GM12878 (cell line): ENCODE results near the gene ITSN1. TPM values are rescaled to one million over a fixed set of nuclear protein-coding genes. Genes with fewer than 3 reads are reported as not detected.

Source experiments
- ATAC-seq: fragments of 200-7000 bp; cut with Tn5 transposase; 3 replicates; pipeline ENCODE4 v1.9.1; 2020; ENCODE audit warnings: mild to moderate bottlenecking, moderate library complexity
- BruUV-seq: library from RNA; stranded (reverse); fragments of 400-500 nt; replicated peaks from 2 replicates; lab custom pipeline; 2021; lab: Mats Ljungman, UMichigan
- CTCF ChIA-PET: fragments of 300-600 bp; sonication (Branson Sonifier 250); formaldehyde crosslinking; extraction: SDS; loops from one replicate; lab custom pipeline; 2021; ENCODE audit warnings: inconsistent platforms; lab: Yijun Ruan, JAX
- POLR2A ChIA-PET: fragments of 350-600 bp; formaldehyde crosslinking; extraction: SDS; loops from one replicate; lab custom pipeline; 2021; ENCODE audit warnings: inconsistent platforms; lab: Charles Lee
- RAD21 ChIA-PET: fragments of 300-600 bp; sonication (Branson Sonifier 250); formaldehyde crosslinking; loops from one replicate; lab custom pipeline; 2023; ENCODE audit warnings: antibody characterized with exemption; ENCODE audit not compliant: unreplicated experiment; lab: Charles Lee
- SMC1A ChIA-PET: fragments of 300-600 bp; sonication (Branson Sonifier 250); formaldehyde crosslinking; loops from one replicate; lab custom pipeline; 2023; ENCODE audit not compliant: unreplicated experiment, uncharacterized antibody; lab: Charles Lee
- DNase-seq: peaks from one replicate; pipeline ENCODE4 v3.0.0-alpha.2; 2011; ENCODE audit warnings: low read depth, low spot score
- FAIRE-seq: peaks from 3 replicates; lab custom pipeline; 2011; peaks lifted over from hg19 to GRCh38; lab: Jason Lieb, UNC
- H2AFZ ChIP-seq: 2 replicates; pipeline ENCODE4 v1.6.0; 2011; ENCODE audit warnings: low read depth, low read length, control low read depth; ENCODE audit not compliant: control insufficient read depth
- H3K27ac ChIP-seq: 2 replicates; pipeline ENCODE4 v1.5.1; 2011; ENCODE audit warnings: control low read depth; ENCODE audit not compliant: control insufficient read depth, insufficient read depth
- H3K27me3 ChIP-seq, 2 experiments: replicated peaks in 1 of 2; 2 replicates each; pipeline versions ENCODE4 v1.6.0 to v1.6.1; 2011; ENCODE audit warnings: low read length in 1 of 2; ENCODE audit not compliant: control insufficient read depth in 2 of 2, insufficient read depth in 2 of 2
- H3K36me3 ChIP-seq, 2 experiments: 2 replicates each; pipeline ENCODE4 v1.5.1; 2011; ENCODE audit warnings: low read length in 1 of 2; ENCODE audit not compliant: control insufficient read depth in 2 of 2, insufficient read depth in 2 of 2
- H3K4me1 ChIP-seq: 2 replicates; pipeline ENCODE4 v1.6.1; 2011; ENCODE audit warnings: mild to moderate bottlenecking, low read length, moderate library complexity, mixed read lengths; ENCODE audit not compliant: control insufficient read depth, insufficient read depth
- H3K4me2 ChIP-seq: 2 replicates; pipeline ENCODE4 v1.6.0; 2011; ENCODE audit warnings: control low read depth; ENCODE audit not compliant: control insufficient read depth, insufficient read depth
- H3K4me3 ChIP-seq: fragments of 200-600 bp; sonication (generic); 2 replicates; pipeline ENCODE4 v1.5.1; 2016
- H3K79me2 ChIP-seq: 2 replicates; pipeline ENCODE4 v1.6.0; 2011; ENCODE audit warnings: low read length; ENCODE audit not compliant: control insufficient read depth, insufficient read depth
- H3K9ac ChIP-seq: 2 replicates; pipeline ENCODE4 v1.8.0; 2011; ENCODE audit warnings: low read length, control low read depth, mixed read lengths; ENCODE audit not compliant: control insufficient read depth, insufficient read depth
- H3K9me3 ChIP-seq: replicated peaks from 3 replicates; pipeline ENCODE4 v1.5.1; 2011; ENCODE audit warnings: mild to moderate bottlenecking, low read length; ENCODE audit not compliant: control insufficient read depth, insufficient read depth
- H4K20me1 ChIP-seq: 2 replicates; pipeline ENCODE4 v1.6.0; 2011; ENCODE audit not compliant: control insufficient read depth, insufficient read depth
- BHLHE40 ChIP-seq, 2 experiments: fragments of 450-650 bp in 1 of 2; IDR thresholded peaks; 2 replicates each; pipeline ENCODE4 v1.6.1; 2011 to 2017; ENCODE audit warnings: low read depth in 2 of 2, borderline replicate concordance in 1 of 2, improper control_type of control experiment in 1 of 2, low read length in 1 of 2, mild to moderate bottlenecking in 1 of 2
- HDGF ChIP-seq: fragments of 450-650 bp; IDR thresholded peaks from 2 replicates; pipeline ENCODE4 v1.6.1; 2016; ENCODE audit warnings: antibody characterized with exemption
- NRF1 ChIP-seq: conservative IDR thresholded peaks from 2 replicates; pipeline ENCODE4 v1.6.1; 2011; ENCODE audit warnings: mild to moderate bottlenecking, low read depth, low read length, improper control_type of control experiment
- SREBF1 ChIP-seq: IDR thresholded peaks from 2 replicates; pipeline ENCODE4 v1.6.1; 2012; ENCODE audit warnings: mild to moderate bottlenecking, low read length
- SRF ChIP-seq, 2 experiments: IDR thresholded peaks; 2 replicates each; pipeline ENCODE4 v1.6.1; 2011; ENCODE audit warnings: low read depth in 2 of 2, low read length in 2 of 2, mild to moderate bottlenecking in 1 of 2, moderate library complexity in 1 of 2
- TARDBP ChIP-seq: IDR thresholded peaks from 2 replicates; pipeline ENCODE4 v1.6.1; 2016; ENCODE audit warnings: borderline replicate concordance
- WGBS: methylation state at CpG from one replicate; pipeline ENCODE4 v1.1.6; 2016; ENCODE audit warnings: low lambda C conversion rate; ENCODE audit not compliant: insufficient replicate concordance, insufficient coverage; ENCODE audit errors: missing lambda C conversion rate; 5-methylcytosine and 5-hydroxymethylcytosine counted together
- in situ Hi-C: fragments of 300-500 bp; cut with MboI; formaldehyde crosslinking; loops from 9 replicates; pipeline ENCODE4 v1.14.3; 2018; ENCODE audit warnings: mixed read lengths
- intact Hi-C: fragments of 100-400 bp; cut with micrococcal nuclease; formaldehyde crosslinking; loops from one replicate; pipeline ENCODE4 v1.14.2; 2022; ENCODE audit not compliant: unreplicated experiment
- polyA plus RNA-seq, 11 experiments: library from polyadenylated mRNA; depleted of rRNA in 4 of 11; unstranded in 6 of 11; stranded (reverse) in 5 of 11; fragments of >200 nt; fragmentation: Nextera tagmentation in 4 of 11; fragmentation: Illumina TruSeq in 1 of 11; extraction: Ambion mirVana in 4 of 11; extraction: Trizol in 1 of 11; gene quantifications; 1 replicate in 1 of 11; 2 replicates in 10 of 11; pipeline versions ENCODE4 v1.2.1 to v1.2.3, GENCODE V29; 2011 to 2016; ENCODE audit warnings: inconsistent platforms in 2 of 11, missing spikeins in 2 of 11, low read depth in 1 of 11
- total RNA-seq, 4 experiments: library from RNA; depleted of rRNA in 3 of 4; stranded (reverse); fragments of >200 nt in 3 of 4; fragmentation: Illumina TruSeq in 1 of 4; extraction: Trizol in 1 of 4; gene quantifications; 2 replicates each; pipeline versions ENCODE4 v1.2.1 to v1.2.3, GENCODE V29; 2013 to 2021
- TF ChIP-seq, protein P1 (sequence below): fragments of 150-350 bp; IDR thresholded peaks from 2 replicates; pipeline ENCODE4 v1.6.1; 2014; ENCODE audit warnings: mild to moderate bottlenecking, low read depth, low read length
- TF ChIP-seq, protein P2 (sequence below): IDR thresholded peaks from 2 replicates; pipeline ENCODE4 v1.6.1; 2011; ENCODE audit warnings: borderline replicate concordance, low read depth, mild to moderate bottlenecking, moderate library complexity, low read length; ENCODE audit not compliant: insufficient read depth, poor library complexity, severe bottlenecking

ITSN1 gene
- total and polyA plus RNA-seq, 10 of the 15 experiments (the other 5 are each of a cell fraction or from before 2014, with no cell fraction given): 0.89 to 10.6 (median 4.8) TPM

DNA sequence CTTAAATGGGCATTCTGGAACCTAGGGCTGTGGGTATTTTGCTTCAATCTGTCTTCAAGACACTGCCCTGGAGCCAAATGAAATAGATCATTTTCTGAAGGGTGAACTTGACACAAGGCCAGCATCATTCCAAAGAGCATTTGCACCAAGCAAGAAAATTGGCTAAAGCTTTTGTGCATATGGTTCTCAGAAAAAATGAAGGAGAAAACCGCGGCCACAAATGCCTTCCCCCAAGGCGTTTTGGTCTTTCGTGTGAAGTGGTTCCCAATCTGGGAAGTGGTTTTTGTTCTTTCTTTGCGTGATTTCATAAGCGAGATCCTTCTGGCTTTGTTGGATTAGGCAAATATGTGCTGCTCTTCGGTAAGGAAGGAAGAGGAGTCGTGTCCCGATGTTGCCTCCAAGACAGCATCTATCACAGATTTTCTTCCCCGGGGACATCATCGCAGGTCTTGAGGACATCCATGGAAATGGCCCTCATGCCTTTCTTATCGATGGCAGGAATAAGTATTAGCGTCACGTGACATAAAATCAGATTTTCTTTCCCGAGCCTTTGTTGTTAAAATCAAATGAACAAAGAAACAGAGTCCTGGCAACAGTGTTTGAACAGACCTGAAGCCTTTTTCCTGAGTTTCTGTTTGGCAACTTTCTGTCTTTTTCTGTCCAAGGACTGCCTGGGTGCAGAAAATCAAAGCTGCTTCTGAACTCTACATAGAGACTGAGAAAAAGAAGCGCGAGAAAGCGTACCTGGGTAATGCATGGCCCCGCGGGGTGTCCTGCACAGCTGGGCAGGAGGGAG lies 242.3 kb downstream of the ITSN1 start (continued):
- TF ChIP-seq, protein P1, sequence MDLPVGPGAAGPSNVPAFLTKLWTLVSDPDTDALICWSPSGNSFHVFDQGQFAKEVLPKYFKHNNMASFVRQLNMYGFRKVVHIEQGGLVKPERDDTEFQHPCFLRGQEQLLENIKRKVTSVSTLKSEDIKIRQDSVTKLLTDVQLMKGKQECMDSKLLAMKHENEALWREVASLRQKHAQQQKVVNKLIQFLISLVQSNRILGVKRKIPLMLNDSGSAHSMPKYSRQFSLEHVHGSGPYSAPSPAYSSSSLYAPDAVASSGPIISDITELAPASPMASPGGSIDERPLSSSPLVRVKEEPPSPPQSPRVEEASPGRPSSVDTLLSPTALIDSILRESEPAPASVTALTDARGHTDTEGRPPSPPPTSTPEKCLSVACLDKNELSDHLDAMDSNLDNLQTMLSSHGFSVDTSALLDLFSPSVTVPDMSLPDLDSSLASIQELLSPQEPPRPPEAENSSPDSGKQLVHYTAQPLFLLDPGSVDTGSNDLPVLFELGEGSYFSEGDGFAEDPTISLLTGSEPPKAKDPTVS: no peak

DNA sequence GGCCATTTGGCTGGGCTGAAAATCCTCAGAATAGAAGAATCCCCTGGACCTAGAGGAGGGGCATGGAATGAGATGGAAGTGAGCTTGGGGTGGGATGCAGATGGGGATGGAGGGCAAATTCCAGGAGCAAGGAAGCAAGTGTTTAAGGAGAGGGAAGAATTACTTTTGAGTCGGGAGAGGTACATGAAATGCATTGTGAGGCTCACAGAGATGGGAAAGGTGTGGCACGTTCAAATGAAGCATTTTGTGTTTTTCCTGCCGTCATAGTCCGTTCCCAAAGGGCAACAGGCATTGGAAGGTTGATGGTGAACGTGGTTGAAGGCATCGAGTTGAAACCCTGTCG lies 242.8 kb downstream of the ITSN1 start:
- intact Hi-C loops: no loop called here
- no peaks in the 10 kb centered on the region for H3K4me1 ChIP-seq

More for the DNA sequence above, 242.8 kb downstream of the ITSN1 start:
- in situ Hi-C loops: no loop called here
- Histone ChIP-seq H3K9me3 (no peaks in the 10 kb centered on the region), H2AFZ (no peak overlapping the region), H4K20me1 (no peaks in the 10 kb centered on the region), H3K4me3 (no peak overlapping the region), H3K27ac (no peak overlapping the region), H3K79me2 (no peaks in the 10 kb centered on the region), H3K36me3 (no peaks in the 10 kb centered on the region), H3K4me2 (no peak overlapping the region), H3K27me3 (peaks cover 0 to 6% of the 10 kb centered on the region in 2 experiments; a peak in 2 of 4 replicates), H3K9ac (no peak overlapping the region)
- ChIA-PET POLR2A (no interaction called here), RAD21 (no interaction called here), SMC1A (no interaction called here), CTCF (no interaction called here)
- FAIRE-seq (no peak), ATAC-seq (no peak), DNase-seq (no peak)
- TF ChIP-seq BHLHE40 (IDR thresholded peaks at IDR 0.05; ENCODE audit: borderline replicate concordance in 1 of 2, low read depth in 2 of 2, low read length in 1 of 2) (no peak), SREBF1 (no peak), NRF1 (no peak), TARDBP (no peak), HDGF (no peak), SRF (IDR thresholded peaks at IDR 0.05; ENCODE audit: low read depth in 2 of 2, low read length in 2 of 2) (no peak)
- TF ChIP-seq, protein P2, sequence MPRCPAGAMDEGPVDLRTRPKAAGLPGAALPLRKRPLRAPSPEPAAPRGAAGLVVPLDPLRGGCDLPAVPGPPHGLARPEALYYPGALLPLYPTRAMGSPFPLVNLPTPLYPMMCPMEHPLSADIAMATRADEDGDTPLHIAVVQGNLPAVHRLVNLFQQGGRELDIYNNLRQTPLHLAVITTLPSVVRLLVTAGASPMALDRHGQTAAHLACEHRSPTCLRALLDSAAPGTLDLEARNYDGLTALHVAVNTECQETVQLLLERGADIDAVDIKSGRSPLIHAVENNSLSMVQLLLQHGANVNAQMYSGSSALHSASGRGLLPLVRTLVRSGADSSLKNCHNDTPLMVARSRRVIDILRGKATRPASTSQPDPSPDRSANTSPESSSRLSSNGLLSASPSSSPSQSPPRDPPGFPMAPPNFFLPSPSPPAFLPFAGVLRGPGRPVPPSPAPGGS: no peak
- no TSS peak for BruUV-seq
- WGBS: 15% methylated on average over 7 of the region's 7 CpGs
